ENCODE data around the gene IGSF21.

IGSF21 gene

GRCh38 chr1:18182398-18183160, 75.0 kb downstream of the IGSF21 start:
- no peaks in the 10 kb centered on the region for H3K36me3 ChIP-seq (ENCODE audit: insufficient read depth, low read length)
- no peak overlapping the region for H3K4me3 ChIP-seq (ENCODE audit: low read depth, low read length, poor library complexity, severe bottlenecking)
- H3F3A ChIP-seq (ENCODE audit: insufficient read depth, low read length), result no peaks in the 10 kb centered on the region
- no peak for TF ChIP-seq CTCF (IDR thresholded peaks at IDR 0.05; ENCODE audit: low read length)
- no peak for TF ChIP-seq EZH2 (IDR thresholded peaks at IDR 0.05; ENCODE audit: borderline replicate concordance, low read length)
- no peaks in the 10 kb centered on the region for H3K4me1 ChIP-seq (ENCODE audit: insufficient read depth, low read length, severe bottlenecking)
- H3K9me2 ChIP-seq (ENCODE audit: low read depth, low read length), result no peaks in the 10 kb centered on the region
- no peaks in the 10 kb centered on the region for H3K79me2 ChIP-seq (ENCODE audit: insufficient read depth, low read length)
- no peaks in the 10 kb centered on the region for H4K20me1 ChIP-seq (ENCODE audit: insufficient read depth, low read length)
- H2AFZ ChIP-seq (ENCODE audit: low read length), result no peak overlapping the region
- no peak overlapping the region for H3K4me2 ChIP-seq (ENCODE audit: low read length)
- H3K9ac ChIP-seq (ENCODE audit: low read length), result no peak overlapping the region
- no peak overlapping the region for H3K27ac ChIP-seq (ENCODE audit: low read depth, low read length, poor library complexity, severe bottlenecking)
- no peaks in the 10 kb centered on the region for H3K9me3 ChIP-seq (ENCODE audit: low read length)
- H3K27me3 ChIP-seq (ENCODE audit: insufficient read depth, low read length), result no peaks in the 10 kb centered on the region

- H2AFZ ChIP-seq (ENCODE audit: low read length), result no peak overlapping the region
- H3K36me3 ChIP-seq (ENCODE audit: insufficient read depth, low read length), result no peaks in the 10 kb centered on the region
- no peak overlapping the region for H3K27ac ChIP-seq (ENCODE audit: low read depth, low read length, poor library complexity, severe bottlenecking)
- H3K4me3 ChIP-seq (ENCODE audit: low read depth, low read length, poor library complexity, severe bottlenecking), result no peak overlapping the region
- H3K4me1 ChIP-seq (ENCODE audit: insufficient read depth, low read length, severe bottlenecking), result no peaks in the 10 kb centered on the region
- no peaks in the 10 kb centered on the region for H4K20me1 ChIP-seq (ENCODE audit: insufficient read depth, low read length)
- H3K9me3 ChIP-seq (ENCODE audit: low read length), result no peaks in the 10 kb centered on the region
- no peaks in the 10 kb centered on the region for H3K27me3 ChIP-seq (ENCODE audit: insufficient read depth, low read length)
- no peak overlapping the region for H3K4me2 ChIP-seq (ENCODE audit: low read length)
- H3F3A ChIP-seq (ENCODE audit: insufficient read depth, low read length), result no peaks in the 10 kb centered on the region
- no peaks in the 10 kb centered on the region for H3K79me2 ChIP-seq (ENCODE audit: insufficient read depth, low read length)
- TF ChIP-seq CTCF (IDR thresholded peaks at IDR 0.05; ENCODE audit: low read length) (no peak), EZH2 (IDR thresholded peaks at IDR 0.05; ENCODE audit: borderline replicate concordance, low read length) (no peak)
- no peak overlapping the region for H3K9ac ChIP-seq (ENCODE audit: low read length)
- no peaks in the 10 kb centered on the region for H3K9me2 ChIP-seq (ENCODE audit: low read depth, low read length)
Measured at GRCh38 chr1:18183533-18183932, 75.9 kb downstream of the IGSF21 start.

GRCh38 chr1:18187054-18187453, 79.5 kb downstream of the IGSF21 start:
- Histone ChIP-seq H4K20me1 (ENCODE audit: insufficient read depth, low read length) (no peaks in the 10 kb centered on the region), H3K4me1 (ENCODE audit: insufficient read depth, low read length, severe bottlenecking) (no peaks in the 10 kb centered on the region), H3K9me2 (ENCODE audit: low read depth, low read length) (no peaks in the 10 kb centered on the region), H2AFZ (ENCODE audit: low read length) (no peak overlapping the region), H3F3A (ENCODE audit: insufficient read depth, low read length) (no peaks in the 10 kb centered on the region), H3K27me3 (ENCODE audit: insufficient read depth, low read length) (no peaks in the 10 kb centered on the region), H3K79me2 (ENCODE audit: insufficient read depth, low read length) (no peaks in the 10 kb centered on the region), H3K9me3 (ENCODE audit: low read length) (no peaks in the 10 kb centered on the region), H3K36me3 (ENCODE audit: insufficient read depth, low read length) (no peaks in the 10 kb centered on the region), H3K27ac (ENCODE audit: low read depth, low read length, poor library complexity, severe bottlenecking) (no peak overlapping the region), H3K4me2 (ENCODE audit: low read length) (no peak overlapping the region), H3K4me3 (ENCODE audit: low read depth, low read length, poor library complexity, severe bottlenecking) (no peak overlapping the region), H3K9ac (ENCODE audit: low read length) (no peak overlapping the region)
- TF ChIP-seq EZH2 (IDR thresholded peaks at IDR 0.05; ENCODE audit: borderline replicate concordance, low read length), result no peak
- no peak for TF ChIP-seq CTCF (IDR thresholded peaks at IDR 0.05; ENCODE audit: low read length)

All from OCI-LY1 (cell line).